GM15510 (cell line): ENCODE results near the gene IKZF5.
A peak's percentile ranks its signal among the peaks of the same experiment; 100 is the strongest.

Source experiments
- POLR2A ChIP-seq: IDR thresholded peaks from 3 replicates; pipeline ENCODE4 v1.6.1; 2011; ENCODE audit warnings: borderline replicate concordance; ENCODE audit not compliant: insufficient read length; ENCODE audit errors: extremely low read depth

IKZF5 gene

GRCh38 chr10:122974543-122975064 is 34.0 kb downstream of the IKZF5 start:
- no peak for TF ChIP-seq POLR2A

GRCh38 chr10:122974023-122974422 is 34.6 kb downstream of the IKZF5 start:
- no peak for TF ChIP-seq POLR2A

GRCh38 chr10:122968698-122969097 is 39.9 kb downstream of the IKZF5 start:
- no peak for TF ChIP-seq POLR2A

GRCh38 chr10:122966879-122967278 is 41.7 kb downstream of the IKZF5 start:
- TF ChIP-seq POLR2A: no peak

GRCh38 chr10:122962405-122962804 is 46.2 kb downstream of the IKZF5 start:
- no peak for TF ChIP-seq POLR2A

GRCh38 chr10:122957474-122957873 is 51.1 kb downstream of the IKZF5 start:
- TF ChIP-seq POLR2A: no peak

- TF ChIP-seq POLR2A: no peak
Observed at GRCh38 chr10:122955892-122956291, 52.7 kb downstream of the IKZF5 start.

GRCh38 chr10:122954731-122955050 is 53.9 kb downstream of the IKZF5 start:
- no peak for TF ChIP-seq POLR2A

- TF ChIP-seq POLR2A: peak; percentile 72
Observed at GRCh38 chr10:122953902-122954730, 54.5 kb downstream of the IKZF5 start, which contains the start of gene C10orf88. Gene C10orf88, minus strand, starts transcription at chr10:122954227. Its CDS starts 49 bp downstream, at chr10:122954178.

- no peak for TF ChIP-seq POLR2A
Observed at GRCh38 chr10:122949296-122949695, 59.3 kb downstream of the IKZF5 start.
